Thyroid gland (tissue), 4 donors: Measurements from ENCODE around the gene SUPT3H. TPM values are rescaled to one million over a fixed set of nuclear protein-coding genes. Genes with fewer than 3 reads are reported as not detected.

Experiments used
- DNase-seq, 2 donors: peaks; one replicate each; pipeline ENCODE4 v3.0.0-alpha.2; 2019
- H3K27ac ChIP-seq, 3 donors: fragments of 200-600 bp; sonication (generic); 1 replicate in 2 of 3; 2 replicates in 1 of 3; pipeline ENCODE4 v1.5.1; 2016 to 2019; ENCODE audit warnings: mild to moderate bottlenecking in 1 of 3, moderate library complexity in 1 of 3
- H3K27me3 ChIP-seq: fragments of 200-600 bp; sonication (generic); one replicate; pipeline ENCODE4 v1.5.1; 2019
- H3K36me3 ChIP-seq, 2 donors: fragments of 200-600 bp; sonication (generic); one replicate each; pipeline ENCODE4 v1.5.1; 2016 to 2019
- H3K4me1 ChIP-seq, 2 donors: fragments of 200-600 bp; sonication (generic); one replicate each; pipeline ENCODE4 v1.5.1; 2017 to 2019
- H3K4me3 ChIP-seq, 3 donors: fragments of 200-600 bp; sonication (generic); replicated peaks in 1 of 3; 1 replicate in 2 of 3; 2 replicates in 1 of 3; pipeline ENCODE4 v1.5.1; 2016; ENCODE audit warnings: mild to moderate bottlenecking in 1 of 3
- H3K9me3 ChIP-seq: fragments of 200-600 bp; sonication (generic); one replicate; pipeline ENCODE4 v1.5.1; 2017
- CTCF ChIP-seq, 6 experiments: fragments of 200-600 bp in 3 of 6; fragments of 450-650 bp in 3 of 6; sonication (generic) in 3 of 6; IDR thresholded peaks; one replicate each; pipeline ENCODE4 v1.5.1; 2016 to 2019; ENCODE audit warnings: antibody characterized with exemption in 6 of 6, mild to moderate bottlenecking in 2 of 6, inconsistent platforms in 1 of 6, moderate library complexity in 1 of 6
- POLR2A ChIP-seq, 2 donors: fragments of 450-650 bp; IDR thresholded peaks; one replicate each; pipeline ENCODE4 v1.6.1; 2017; ENCODE audit warnings: antibody characterized with exemption in 2 of 2, mild to moderate bottlenecking in 2 of 2, moderate library complexity in 1 of 2
- WGBS, 2 donors: methylation state at CpG; one replicate each; pipeline ENCODE4 v1.1.5; 2017; 5-methylcytosine and 5-hydroxymethylcytosine counted together
- intact Hi-C: fragments of 100-400 bp; cut with DNase I; formaldehyde crosslinking; loops from one replicate; pipeline ENCODE4 v1.15.1; 2023
- total RNA-seq, 4 donors: library from RNA; depleted of rRNA; stranded (reverse); fragments of >200 nt; gene quantifications; one replicate each; pipeline ENCODE4 v1.2.3, GENCODE V29; 2016

SUPT3H gene
- total RNA-seq, 4 donors from 2014 or later, result 9.8 to 21.6 (median 11.1) TPM

GRCh38 chr6:45169815-45170214 is 207.9 kb downstream of the SUPT3H start:
- H3K4me1 ChIP-seq, result no peaks in the 10 kb centered on the region
- no peaks in the 10 kb centered on the region for H3K36me3 ChIP-seq
- TF ChIP-seq POLR2A (IDR thresholded peaks at IDR 0.05) (no peak), CTCF (IDR thresholded peaks at IDR 0.05) (no peak)
- H3K4me3 ChIP-seq, result no peak overlapping the region
- H3K27ac ChIP-seq, result no peak overlapping the region
- H3K9me3 ChIP-seq, result no peaks in the 10 kb centered on the region
- no peak for DNase-seq
- intact Hi-C loops, result no loop called here
- WGBS, 2 donors, result 85 to 87% methylated on average over 2 of the region's 2 CpGs
- no peaks in the 10 kb centered on the region for H3K27me3 ChIP-seq

- Histone ChIP-seq H3K4me3 (no peak overlapping the region), H3K4me1 (no peaks in the 10 kb centered on the region), H3K9me3 (no peaks in the 10 kb centered on the region), H3K27ac (no peak overlapping the region), H3K27me3 (no peaks in the 10 kb centered on the region), H3K36me3 (no peaks in the 10 kb centered on the region)
- no peak for TF ChIP-seq CTCF (IDR thresholded peaks at IDR 0.05)
- no peak for TF ChIP-seq POLR2A (IDR thresholded peaks at IDR 0.05)
- no peak for DNase-seq
- WGBS, 2 donors, result 93 to 94% methylated on average over 3 of the region's 3 CpGs
- intact Hi-C loops, result no loop called here
Observed at GRCh38 chr6:45163952-45164766, 213.6 kb downstream of the SUPT3H start.

- H3K27me3 ChIP-seq, result no peaks in the 10 kb centered on the region
- 93 to 94% methylated on average over 4 of the region's 4 CpGs for WGBS, 2 donors
- H3K4me3 ChIP-seq, result no peak overlapping the region
- H3K27ac ChIP-seq, result no peak overlapping the region
- no peak for DNase-seq
- intact Hi-C loops, result no loop called here
- TF ChIP-seq CTCF (IDR thresholded peaks at IDR 0.05), result no peak
- no peak for TF ChIP-seq POLR2A (IDR thresholded peaks at IDR 0.05)
- H3K36me3 ChIP-seq, result no peaks in the 10 kb centered on the region
- H3K4me1 ChIP-seq, result no peaks in the 10 kb centered on the region
- H3K9me3 ChIP-seq, result no peaks in the 10 kb centered on the region
Observed at GRCh38 chr6:45160305-45160704, 217.4 kb downstream of the SUPT3H start.

GRCh38 chr6:45156075-45156474 is 221.7 kb downstream of the SUPT3H start:
- 67 to 70% methylated on average over 2 of the region's 2 CpGs for whole genome bisulfite sequencing, 2 donors
- no peak for DNase-seq
- H3K9me3 ChIP-seq, result no peaks in the 10 kb centered on the region
- TF ChIP-seq CTCF (IDR thresholded peaks at IDR 0.05) (no peak), POLR2A (IDR thresholded peaks at IDR 0.05) (no peak)
- intact Hi-C loops, result no loop called here
- no peak overlapping the region for H3K4me3 ChIP-seq
- H3K27me3 ChIP-seq, result no peaks in the 10 kb centered on the region
- no peaks in the 10 kb centered on the region for H3K36me3 ChIP-seq
- no peak overlapping the region for H3K27ac ChIP-seq
- no peaks in the 10 kb centered on the region for H3K4me1 ChIP-seq

- H3K4me1 ChIP-seq, result no peaks in the 10 kb centered on the region
Observed at GRCh38 chr6:45155341-45155894, 222.3 kb downstream of the SUPT3H start.

More at GRCh38 chr6:45155341-45155894, 222.3 kb downstream of the SUPT3H start:
- H3K9me3 ChIP-seq, result no peaks in the 10 kb centered on the region
- intact Hi-C loops, result no loop called here
- no peak overlapping the region for H3K4me3 ChIP-seq
- 94 to 99% methylated on average over 2 of the region's 2 CpGs for WGBS, 2 donors
- TF ChIP-seq POLR2A (IDR thresholded peaks at IDR 0.05) (no peak), CTCF (IDR thresholded peaks at IDR 0.05) (no peak)
- no peaks in the 10 kb centered on the region for H3K27me3 ChIP-seq
- no peak overlapping the region for H3K27ac ChIP-seq
- DNase-seq, result no peak
- H3K36me3 ChIP-seq, result no peaks in the 10 kb centered on the region
